Measurements from ENCODE around the gene PTPRN2.

GRCh38 chr7:157955348-157955999, 632.1 kb downstream of the PTPRN2 start:
- TF ChIP-seq ZFX (IDR thresholded peaks at IDR 0.05) (no peak), CTCF (IDR thresholded peaks at IDR 0.05 in 2 of 3, conservative IDR thresholded peaks at IDR 0.05 in 1 of 3; ENCODE audit: borderline replicate concordance in 1 of 3, insufficient read depth in 1 of 3, low read depth in 2 of 3, low read length in 2 of 3) (no peak), SP1 (IDR thresholded peaks at IDR 0.05; ENCODE audit: low read depth) (no peak)
